GM19351 (cell line): ENCODE measurements around the gene PDCL2.
A peak's percentile ranks its signal among the peaks of the same experiment; 100 is the strongest.
"Not testable (repeated sequence)": the region's sequence is repeated elsewhere in the genome, so short reads cannot be mapped to it uniquely, and the experiment has no call there.

Experiments
- ATAC-seq: cut with Tn5 transposase; IDR thresholded peaks from one replicate; pipeline ENCODE4 v1.9.1; 2021; ENCODE audit warnings: mild to moderate bottlenecking, moderate library complexity; ENCODE audit not compliant: unreplicated experiment

PDCL2 gene

DNA sequence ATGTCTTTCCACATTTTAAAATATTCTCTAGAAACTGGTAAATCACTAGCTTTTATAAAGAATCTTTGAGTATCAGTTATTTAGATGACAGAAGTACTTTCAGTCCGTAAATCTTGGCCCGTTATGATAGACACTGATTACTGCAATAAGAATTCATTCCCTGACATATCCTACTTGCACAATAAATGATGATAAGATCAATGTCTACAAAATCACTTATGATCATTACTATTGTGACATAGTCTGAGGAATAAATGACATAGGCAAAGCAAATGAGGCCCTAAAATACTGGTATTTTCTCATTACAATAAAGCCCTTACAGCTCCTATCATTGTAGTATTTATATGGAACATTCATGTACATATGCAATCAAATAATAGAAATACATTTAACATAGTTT is 6.6 kb upstream of the PDCL2 start:
- no peak for ATAC-seq

GRCh38 chr4:55588160-55588559 is 3.9 kb downstream of the PDCL2 start:
- no peak for ATAC-seq

DNA sequence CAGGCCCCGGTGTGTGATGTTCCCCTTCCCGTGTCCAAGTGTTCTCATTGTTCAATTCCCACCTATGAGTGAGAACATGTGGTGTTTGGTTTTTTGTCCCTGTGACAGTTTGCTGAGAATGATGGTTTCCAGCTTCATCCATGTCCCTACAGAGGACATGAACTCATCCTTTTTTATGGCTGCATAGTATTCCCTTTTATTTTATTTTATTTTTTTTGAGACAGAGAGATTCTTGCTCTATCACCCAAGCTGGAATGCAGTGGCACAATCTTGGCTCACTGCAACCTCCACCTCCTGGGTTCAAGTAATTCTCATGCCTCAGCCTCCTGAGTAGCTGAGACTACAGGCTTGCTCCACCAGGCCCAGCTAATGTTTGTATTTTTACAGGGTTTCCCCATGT is 9.3 kb downstream of the PDCL2 start:
- ATAC-seq = not testable (repeated sequence)

GRCh38 chr4:55578341-55579010 is 13.6 kb downstream of the PDCL2 start:
- ATAC-seq = no peak

- no peak for ATAC-seq
Observed at GRCh38 chr4:55575513-55575912, 16.5 kb downstream of the PDCL2 start.

GRCh38 chr4:55574252-55574651 is 17.8 kb downstream of the PDCL2 start:
- ATAC-seq = no peak

GRCh38 chr4:55571806-55572205 is 20.2 kb downstream of the PDCL2 start:
- ATAC-seq = no peak

DNA sequence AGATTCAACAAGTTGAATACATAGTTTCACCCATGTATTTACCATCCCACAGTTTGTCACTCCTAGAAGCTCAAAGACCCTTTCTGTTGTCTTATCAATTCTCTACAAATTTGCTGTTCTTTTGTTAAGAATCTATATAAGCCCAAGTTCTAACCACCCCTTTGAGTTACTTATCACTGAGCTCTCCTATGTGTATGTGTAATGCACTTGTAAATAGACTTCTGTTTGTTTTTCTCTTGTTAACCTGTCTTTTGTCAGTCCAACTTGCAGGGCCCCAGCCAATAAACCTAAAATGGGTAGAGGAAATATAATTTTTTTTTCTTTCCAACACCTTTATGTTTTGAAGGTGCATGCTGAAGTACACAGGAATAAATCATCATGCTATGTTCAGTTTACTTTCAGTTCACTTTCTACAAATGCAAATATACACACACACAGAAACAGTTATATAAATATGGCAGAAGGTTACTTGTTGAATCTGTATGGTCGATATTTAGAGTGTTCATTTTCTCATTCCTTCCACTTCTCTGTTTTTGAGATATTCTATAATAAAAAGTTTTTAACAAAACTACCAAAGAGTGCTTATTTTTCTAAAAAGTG is 23.0 kb downstream of the PDCL2 start:
- peak; percentile 82 for ATAC-seq

GRCh38 chr4:55561889-55562288 is 30.2 kb downstream of the PDCL2 start:
- peak; percentile 100 for ATAC-seq

DNA sequence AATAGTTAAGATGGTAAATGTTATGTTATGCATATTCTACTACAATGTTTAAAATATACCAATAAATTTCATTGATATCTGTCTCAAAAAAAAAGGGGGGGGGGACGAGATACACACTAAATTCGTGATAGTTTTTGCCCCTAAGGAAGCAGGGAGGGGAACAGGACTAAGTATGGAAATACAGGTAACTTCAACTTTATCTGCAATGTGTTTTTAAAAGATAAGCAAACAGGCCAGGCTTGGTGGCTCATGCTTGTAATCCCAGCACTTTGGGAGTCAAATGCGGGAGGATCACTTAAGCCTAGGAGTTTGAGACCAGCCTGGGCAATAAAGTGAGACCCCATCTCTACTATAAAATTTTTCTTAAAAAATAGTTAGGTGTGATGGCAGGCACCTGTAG is 31.9 kb downstream of the PDCL2 start:
- ATAC-seq = no peak

GRCh38 chr4:55554453-55555030 is 37.5 kb downstream of the PDCL2 start:
- no peak for ATAC-seq

GRCh38 chr4:55553441-55554201 is 38.4 kb downstream of the PDCL2 start:
- peak; percentile 74 for ATAC-seq

DNA sequence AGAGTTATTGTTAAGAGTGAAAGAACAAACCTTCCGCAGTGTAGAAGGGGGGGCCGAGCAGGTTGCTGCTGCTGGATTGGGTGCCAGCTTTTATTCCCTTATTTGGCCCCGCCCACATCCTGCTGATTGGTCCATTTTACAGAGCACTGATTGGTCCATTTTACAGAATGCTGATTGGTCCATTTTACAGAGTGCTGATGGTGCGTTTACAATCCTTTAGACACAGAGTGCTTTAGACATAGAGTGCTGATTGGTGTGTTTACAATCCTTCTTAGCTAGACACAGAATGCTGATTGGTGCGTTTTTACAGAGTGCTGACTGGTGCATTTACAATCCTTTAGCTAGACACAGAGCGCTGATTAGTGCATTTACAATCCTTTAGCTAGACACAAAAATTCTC is 40.1 kb downstream of the PDCL2 start:
- ATAC-seq = not testable (repeated sequence)

DNA sequence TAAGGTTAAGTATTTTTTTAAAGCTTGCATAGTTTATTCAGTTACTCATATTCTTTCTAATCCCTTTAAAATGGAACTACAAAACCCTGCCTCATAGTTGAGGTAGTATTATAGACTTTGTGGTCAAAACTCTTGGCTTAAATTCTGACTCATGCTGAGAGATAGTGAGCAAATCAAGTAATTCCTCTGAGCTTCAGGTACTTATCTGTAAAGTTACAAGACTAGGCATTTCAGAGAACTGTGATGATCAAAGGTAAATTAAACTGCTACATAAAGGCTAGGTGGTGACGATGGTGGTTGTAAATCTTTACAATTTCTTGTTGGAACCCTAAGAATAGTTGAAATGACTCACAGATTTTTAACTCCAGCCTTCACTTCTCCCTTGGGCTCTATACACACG is 42.2 kb downstream of the PDCL2 start:
- ATAC-seq = no peak

GRCh38 chr4:55547918-55548317 is 44.1 kb downstream of the PDCL2 start:
- no peak for ATAC-seq

DNA sequence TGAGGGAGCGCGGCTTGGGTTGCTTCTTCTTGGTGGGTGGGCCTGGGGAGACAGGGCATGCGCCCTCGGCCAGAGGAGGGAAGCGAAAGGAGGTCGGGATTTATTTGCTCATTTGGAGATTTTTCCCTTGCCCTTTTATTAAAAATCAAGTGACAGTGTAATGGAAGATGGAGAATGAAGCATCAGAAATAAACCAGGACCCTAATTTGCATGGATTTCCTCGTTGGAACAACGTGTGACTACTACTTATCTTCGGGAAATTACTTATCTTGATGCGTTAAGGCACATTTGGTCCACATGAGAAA is 44.6 kb downstream of the PDCL2 start:
- ATAC-seq = no peak

DNA sequence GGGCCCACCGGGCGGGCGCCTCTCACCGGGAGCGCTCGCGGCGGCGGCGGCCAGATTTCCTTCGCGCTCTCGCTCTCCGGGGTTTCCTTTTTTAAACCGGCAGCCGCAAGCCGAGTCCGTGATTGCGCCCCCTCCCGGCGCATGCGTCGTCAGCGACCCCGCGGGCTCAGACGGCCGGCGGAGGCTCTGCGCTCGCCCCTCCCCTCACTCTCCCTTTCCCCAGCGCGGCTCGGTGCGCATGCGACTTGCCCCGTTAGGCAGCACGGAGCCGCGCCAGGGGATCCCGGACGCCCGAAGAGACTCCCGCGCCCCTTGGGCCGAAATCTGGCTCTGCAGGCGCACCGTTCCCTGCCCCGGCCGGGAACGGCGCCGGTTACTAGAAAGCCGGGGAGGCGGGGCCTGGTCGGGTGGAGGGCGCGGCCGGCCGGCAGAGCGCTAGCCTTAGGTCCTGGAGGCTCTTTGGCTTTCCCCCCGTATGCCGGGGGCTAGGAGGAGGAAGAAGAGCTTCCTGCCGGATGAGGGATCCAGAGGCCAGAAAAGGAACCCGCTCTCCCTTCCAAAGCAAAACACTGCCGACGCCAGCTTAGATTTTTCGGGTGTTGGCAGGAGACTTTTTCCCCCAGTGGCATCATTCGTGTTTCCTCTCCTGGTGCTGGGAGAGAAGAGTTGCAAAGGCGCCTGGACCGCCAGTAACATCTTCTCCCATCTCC is 45.1 kb downstream of the PDCL2 start, which contains the start of gene CLOCK:
CLOCK (minus strand) TSS at position 154 of the 710 bp plus-strand sequence. CDS start 64,124 bp downstream, outside the sequence.
- ATAC-seq = peak; percentile 67

- ATAC-seq = peak; percentile 41
Observed at GRCh38 chr4:55546506-55546755, 45.6 kb downstream of the PDCL2 start.

DNA sequence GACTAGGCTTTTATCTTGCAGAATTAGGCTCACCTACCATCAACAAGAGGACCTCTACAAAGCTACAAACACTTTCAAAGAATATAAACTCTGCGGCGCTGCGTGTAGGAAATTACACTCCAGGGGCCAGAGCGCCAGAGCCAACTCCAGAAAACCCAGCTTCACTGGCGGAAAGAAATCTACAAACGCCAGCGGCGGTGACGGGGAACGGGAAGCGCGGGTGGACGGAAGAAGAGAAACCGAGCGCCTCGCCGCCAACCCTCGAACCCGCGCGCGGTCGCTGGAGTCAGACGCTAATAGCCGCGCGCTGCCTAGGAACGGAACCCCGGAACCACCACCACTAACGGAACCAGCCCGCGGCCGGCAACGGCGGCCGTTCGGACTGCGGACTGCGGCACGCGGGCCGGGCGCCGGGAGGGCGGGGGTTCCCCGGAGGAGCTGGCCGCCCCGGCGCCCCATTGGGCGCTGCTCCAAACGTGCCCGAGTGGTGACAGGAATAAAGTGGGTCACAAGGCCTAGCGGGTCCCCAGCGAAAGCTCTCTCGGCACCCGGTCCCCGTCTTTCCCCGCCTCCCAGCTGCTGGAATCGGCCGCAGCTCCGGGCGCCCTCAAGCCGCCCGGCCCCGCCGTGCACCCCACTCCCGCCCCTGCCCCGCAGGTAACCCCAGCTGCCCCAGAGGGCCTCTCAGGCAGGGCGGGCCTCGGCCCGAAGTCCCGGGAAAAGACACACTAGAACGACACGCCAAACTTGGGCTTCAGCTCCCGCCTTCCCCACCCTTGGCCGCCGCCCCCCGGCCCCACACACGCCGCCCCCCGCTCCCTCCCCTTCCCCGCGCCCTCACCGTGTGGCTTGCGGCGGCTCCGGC is 46.2 kb downstream of the PDCL2 start:
- ATAC-seq = peak; percentile 38

- ATAC-seq = no peak
Observed at GRCh38 chr4:55545151-55545550, 46.9 kb downstream of the PDCL2 start.

DNA sequence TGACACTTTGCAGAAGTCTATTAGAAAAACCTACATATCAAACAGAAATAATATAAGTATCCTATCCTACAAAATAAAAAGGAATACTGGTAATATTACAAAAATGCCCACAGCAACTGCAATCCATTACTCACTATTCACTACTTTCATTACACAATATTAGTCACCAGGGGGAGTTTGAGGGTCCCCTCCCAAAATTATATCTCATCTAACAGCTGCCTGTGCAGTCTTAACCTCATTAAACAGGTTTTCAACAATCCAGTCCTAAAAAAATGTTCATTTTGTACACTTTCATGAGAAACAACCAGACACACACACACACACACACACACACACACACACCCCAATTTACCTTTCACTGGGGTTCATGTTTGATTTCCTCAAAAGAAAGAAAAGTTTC is 48.2 kb downstream of the PDCL2 start:
- ATAC-seq = no peak
